ENCODE data around the gene RSF1.
"Not testable (repeated sequence)": the region's sequence is repeated elsewhere in the genome, so short reads cannot be mapped to it uniquely, and the experiment has no call there.

RSF1 gene

GRCh38 chr11:77672264-77672663, 148.3 kb downstream of the RSF1 start:
- DNase-seq (ENCODE audit: low spot score): peak; percentile 70

GRCh38 chr11:77669848-77670511, 150.5 kb downstream of the RSF1 start:
- no peak for DNase-seq (ENCODE audit: low spot score)

- DNase-seq (ENCODE audit: low spot score): no peak
Observed at GRCh38 chr11:77668760-77669159, 151.8 kb downstream of the RSF1 start.

DNA sequence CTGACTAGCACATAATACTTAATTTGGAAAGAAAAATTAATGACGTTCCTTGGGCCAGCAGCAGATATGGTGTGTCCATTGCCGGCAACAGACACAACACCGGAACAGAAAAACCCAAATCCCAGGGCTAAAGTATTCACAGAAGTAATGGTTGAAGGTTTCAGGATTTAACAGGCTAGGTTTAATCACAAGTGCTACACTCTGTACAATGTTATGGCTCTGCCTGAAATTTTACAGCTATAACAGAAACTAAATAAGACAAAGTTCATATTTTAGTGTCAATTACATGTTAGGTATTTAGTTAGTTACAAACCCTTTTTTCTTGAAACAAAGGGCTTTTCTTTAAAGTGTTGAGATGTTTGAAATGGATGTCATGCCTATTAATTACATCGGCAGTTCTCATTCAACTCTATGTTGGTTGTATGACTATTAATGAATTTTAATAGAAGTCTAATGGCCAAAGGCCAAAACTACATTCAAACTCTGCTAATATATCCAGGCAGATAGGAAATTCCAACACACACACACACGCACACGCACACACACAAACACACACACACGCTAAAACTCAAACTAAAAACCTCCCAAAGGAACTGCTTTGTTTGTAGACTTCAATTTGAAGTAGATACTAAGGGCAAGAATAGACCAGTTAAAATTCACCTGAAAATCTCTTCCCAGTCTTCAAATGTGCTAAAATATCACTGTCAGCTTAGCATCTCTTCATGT, 155.1 kb downstream of the RSF1 start:
- DNase-seq (ENCODE audit: low spot score): no peak

GRCh38 chr11:77661670-77662069, 158.9 kb downstream of the RSF1 start:
- no peak for DNase-seq (ENCODE audit: low spot score)

DNA sequence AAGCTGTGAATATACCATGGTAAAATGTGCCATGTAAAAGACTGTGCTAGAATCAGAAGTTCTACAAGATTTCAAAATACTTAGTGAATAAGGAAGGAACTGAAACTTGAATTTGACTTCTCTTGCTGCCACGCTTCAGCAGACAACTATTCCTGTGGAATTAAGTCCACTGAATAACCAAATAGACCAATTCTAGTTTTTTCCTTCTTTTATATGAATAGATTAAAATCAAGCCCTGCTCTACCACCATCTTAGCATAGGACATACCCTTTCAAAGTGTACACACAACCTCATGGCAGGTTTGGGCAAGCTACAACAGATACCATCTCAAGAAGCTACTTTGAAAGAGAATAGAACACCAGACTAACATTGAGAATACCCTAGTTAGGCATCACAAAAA, 159.6 kb downstream of the RSF1 start:
- DNase-seq (ENCODE audit: low spot score): no peak

DNA sequence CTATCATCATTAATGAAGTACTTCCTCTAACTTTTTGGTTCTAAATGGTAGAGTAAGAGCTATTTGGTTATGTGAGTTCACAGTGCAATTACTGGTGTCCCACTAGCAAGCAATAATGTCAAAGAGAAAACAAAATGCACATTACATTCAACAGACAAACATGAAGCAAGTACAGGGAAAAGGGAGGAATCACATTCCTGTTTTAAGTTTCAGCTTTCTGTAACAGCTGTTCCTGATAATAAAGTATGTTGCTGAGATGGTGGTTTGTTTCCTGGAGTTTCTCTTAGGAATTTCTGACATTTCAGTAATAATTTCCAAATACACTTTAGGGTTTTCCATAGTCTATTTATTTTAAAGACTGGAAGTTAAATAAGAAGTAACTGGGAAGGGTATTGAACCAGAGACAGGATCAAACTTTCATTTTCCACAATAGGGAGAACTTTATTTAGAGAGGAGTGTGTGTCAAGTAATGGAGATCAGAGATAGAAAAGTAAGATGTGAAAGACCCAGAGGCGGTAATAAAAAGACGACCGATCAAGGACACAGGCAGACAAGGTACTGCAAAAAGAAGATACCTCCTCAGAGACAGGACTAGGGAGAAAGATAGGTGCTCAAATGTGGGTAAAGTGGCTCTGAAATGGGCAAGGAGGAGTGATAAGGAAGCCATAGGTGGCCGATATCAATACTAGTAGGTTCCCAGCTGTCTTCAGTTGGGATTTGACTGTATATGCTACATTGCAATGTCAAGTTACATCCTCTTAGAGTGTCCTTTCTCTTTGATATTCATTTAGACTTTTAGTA, 162.1 kb downstream of the RSF1 start:
- peak; percentile 51 for DNase-seq (ENCODE audit: low spot score)

GRCh38 chr11:77656362-77656761, 164.2 kb downstream of the RSF1 start:
- DNase-seq (ENCODE audit: low spot score): no peak

- no peak for DNase-seq (ENCODE audit: low spot score)
Observed at GRCh38 chr11:77654770-77655434, 165.6 kb downstream of the RSF1 start.

DNA sequence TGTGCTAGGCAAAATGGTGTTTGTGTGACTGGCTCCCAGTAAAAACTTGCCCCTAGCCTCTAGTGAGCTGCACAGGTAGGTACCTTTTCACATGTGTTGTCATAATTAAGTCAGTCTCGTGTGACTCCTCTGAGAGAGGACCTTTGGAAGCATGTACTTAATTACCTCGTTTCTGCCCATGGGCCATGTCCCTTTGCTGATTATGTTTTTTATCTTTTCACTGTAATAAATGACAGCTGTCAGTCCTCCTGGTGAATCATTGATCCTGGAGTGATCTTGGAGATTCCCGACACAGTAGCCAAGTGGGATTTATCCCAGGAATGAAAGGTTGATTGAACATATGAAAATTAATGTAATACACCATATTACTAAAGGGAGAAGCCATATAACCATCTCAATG, 170.4 kb downstream of the RSF1 start:
- DNase-seq (ENCODE audit: low spot score): no peak

DNA sequence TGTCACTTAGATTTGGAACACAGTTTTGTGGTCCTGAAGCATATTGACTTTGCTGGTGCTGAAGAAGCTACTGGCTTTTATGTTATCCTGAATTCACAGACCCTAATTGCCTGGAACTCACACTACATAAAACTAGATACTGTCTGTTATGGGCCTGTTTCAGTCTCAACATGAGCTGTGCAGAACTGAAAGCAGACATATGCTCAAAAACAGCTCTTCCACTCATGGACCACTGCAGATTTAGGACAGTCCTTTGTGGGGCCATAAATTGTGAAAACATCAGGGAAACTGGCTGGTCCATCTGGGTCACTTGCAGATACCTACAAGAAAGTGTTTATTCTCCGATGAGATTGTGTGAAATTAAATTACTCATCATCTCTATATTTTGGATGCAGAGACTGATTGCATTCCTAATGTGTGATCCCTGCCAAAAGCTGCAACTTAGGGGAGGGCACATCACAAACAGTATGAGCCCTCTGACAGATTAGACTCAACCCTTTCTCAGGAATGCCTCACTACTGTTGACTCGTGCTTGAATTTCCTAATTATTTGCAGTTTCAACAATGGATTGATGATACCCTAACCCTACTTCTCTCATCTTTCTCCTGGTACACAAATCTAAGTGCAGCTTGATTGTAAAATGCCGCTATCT, 172.7 kb downstream of the RSF1 start:
- DNase-seq (ENCODE audit: low spot score): peak; percentile 18

DNA sequence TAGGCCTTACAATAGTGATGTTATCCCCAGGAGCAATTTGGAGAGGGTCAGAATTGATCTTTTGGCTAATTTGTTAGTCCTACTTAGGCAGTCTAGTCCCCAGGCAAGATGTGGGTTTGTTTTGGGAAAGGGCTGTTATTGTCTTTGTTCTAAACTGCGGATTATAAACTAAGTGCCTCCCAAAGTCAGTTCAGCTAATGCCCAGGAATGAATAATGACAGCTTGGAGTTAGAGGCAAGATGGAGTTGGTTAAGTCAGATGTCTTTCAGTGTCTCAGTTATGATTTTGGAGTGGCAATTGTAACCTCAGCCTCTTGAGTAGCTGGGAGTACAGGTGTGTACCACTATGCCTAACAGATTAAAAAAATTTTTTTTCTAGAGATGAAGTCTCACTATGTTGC, 175.6 kb downstream of the RSF1 start:
- no peak for DNase-seq (ENCODE audit: low spot score)

- no peak for DNase-seq (ENCODE audit: low spot score)
Observed at GRCh38 chr11:77642228-77642627, 178.3 kb downstream of the RSF1 start.

DNA sequence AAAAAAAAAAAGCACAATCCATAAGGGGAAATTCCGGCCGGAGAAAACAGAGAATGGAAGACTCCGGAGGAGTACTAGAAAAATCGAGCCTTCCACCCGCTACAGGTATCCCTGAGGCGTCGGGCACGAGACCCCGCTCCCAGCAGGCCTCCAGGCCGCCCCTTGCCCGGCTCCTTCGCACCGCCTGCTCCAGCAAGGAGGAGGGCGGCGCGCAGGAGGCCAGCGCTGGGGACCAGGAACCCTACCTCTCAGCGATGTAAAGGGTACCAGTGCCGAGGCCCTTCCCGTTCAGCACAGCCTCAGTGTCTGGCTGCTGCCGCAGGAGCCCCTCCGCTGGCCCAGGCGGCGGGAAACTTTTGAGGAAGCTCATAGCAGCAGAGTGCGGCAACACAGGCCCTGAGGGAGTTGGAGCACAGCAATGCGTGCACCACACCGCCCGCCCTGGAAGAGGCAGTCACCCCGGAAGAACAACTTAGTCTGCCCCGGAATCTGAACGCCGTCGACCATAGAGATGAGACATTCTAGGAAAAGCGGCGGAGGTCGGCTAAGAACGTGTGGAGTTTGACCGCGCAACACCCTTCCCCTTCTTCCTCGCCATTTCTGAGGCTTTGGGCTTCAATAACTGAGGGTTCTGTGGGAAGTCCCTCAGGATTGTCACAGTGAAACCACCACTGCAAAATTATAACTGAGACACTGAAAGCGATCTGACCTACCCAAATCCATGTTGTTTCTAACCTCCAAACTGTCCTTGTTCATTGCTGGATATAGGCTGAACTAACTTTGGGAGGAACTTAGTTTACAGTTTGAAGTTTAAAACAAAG, 183.0 kb downstream of the RSF1 start, which contains the start of gene CLNS1A:
Gene CLNS1A (minus strand): TSS at position 450 of the 821 bp plus-strand sequence. CDS start 80 bp downstream, at position 370.
- peak; percentile 86 for DNase-seq (ENCODE audit: low spot score)

- DNase-seq (ENCODE audit: low spot score): no peak
Observed at GRCh38 chr11:77636731-77637344, 183.7 kb downstream of the RSF1 start.

DNA sequence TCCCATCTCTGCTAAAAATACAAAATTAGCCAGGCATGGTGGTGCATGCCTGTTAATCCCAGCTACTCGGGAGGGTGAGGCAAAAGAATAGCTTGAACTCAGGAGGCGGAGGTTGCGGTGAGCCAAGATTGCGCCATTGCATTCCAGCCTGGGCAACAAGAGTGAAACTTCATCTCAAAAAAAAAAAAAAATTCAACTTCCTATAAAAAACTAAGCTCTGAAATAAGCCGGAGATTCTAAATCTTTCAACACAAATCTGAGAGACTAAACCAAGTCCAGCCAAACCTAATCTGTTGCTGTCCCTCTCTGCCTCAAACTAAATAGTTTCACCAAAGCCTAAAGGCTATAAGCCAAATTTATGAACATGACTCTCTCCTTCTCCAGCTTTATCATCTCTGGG, 186.6 kb downstream of the RSF1 start:
- DNase-seq (ENCODE audit: low spot score): not testable (repeated sequence)

GRCh38 chr11:77630157-77630710, 190.3 kb downstream of the RSF1 start:
- no peak for DNase-seq (ENCODE audit: low spot score)

DNA sequence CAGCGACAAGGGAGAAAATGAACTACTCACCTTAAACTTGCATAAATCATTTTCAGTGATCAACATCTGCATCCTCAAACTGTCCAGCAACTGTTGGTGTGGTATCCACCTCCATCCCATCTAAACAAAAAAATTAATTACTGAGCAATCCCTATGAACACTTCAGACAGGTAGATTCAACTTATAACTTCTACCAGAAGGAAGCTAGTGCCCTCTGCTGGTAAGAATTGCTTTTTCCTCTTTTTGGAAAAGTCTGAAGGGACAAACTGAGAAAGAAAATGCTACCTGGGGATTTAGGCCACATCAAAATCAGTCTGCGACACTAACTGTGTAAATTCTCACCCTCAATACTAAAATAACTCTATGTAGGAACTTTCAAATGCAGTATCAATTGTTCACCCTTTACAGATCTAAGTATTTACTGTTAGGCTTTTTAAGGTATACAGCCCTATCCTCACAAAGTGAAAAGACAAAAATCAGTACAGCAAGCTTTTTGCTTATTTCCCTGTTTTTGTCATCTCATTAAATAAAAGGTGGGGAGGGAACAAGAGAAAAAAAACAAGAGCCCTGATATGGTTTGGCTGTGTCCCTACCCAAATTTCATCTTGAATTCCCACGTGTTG, 200.8 kb downstream of the RSF1 start:
- peak; percentile 5 for DNase-seq (ENCODE audit: low spot score)

DNA sequence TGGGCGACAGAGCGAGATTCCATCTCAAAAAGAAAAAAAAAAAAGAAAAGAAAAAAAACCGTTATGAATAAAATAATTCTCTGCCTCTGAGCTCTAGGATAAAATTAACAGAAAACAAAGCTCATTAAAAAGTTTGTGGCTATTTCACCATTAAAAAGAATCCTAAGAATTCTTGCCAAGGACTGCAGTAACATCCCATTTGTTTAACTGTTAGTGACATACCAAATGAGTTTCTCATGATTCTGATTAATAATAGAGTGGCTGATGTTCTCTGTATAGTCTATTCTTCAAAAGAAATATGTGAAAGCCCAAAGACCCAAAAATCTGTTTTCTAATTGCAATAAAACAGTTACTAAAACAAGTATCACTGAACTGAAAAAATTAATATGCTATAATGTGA, 202.6 kb downstream of the RSF1 start:
- peak; percentile 27 for DNase-seq (ENCODE audit: low spot score)

GRCh38 chr11:77611921-77612320, 208.6 kb downstream of the RSF1 start:
- DNase-seq (ENCODE audit: low spot score): no peak

All from AG08395 (cell line).